Progenitor cell of endocrine pancreas (in vitro differentiated cells): ENCODE measurements around the gene UBASH3B. TPM values are rescaled to one million over a fixed set of nuclear protein-coding genes. Genes with fewer than 3 reads are reported as not detected.

Experiments
- DNase-seq: peaks from one replicate; pipeline ENCODE4 v3.0.0; 2021; ENCODE audit warnings: low spot score; ENCODE audit not compliant: unreplicated experiment
- H3K27ac Mint-ChIP-seq: 2 replicates; pipeline ENCODE4 v1.8.0; 2021; ENCODE audit warnings: mild to moderate bottlenecking, moderate library complexity, mixed read lengths
- H3K27me3 Mint-ChIP-seq: 2 replicates; pipeline ENCODE4 v1.8.0; 2021; ENCODE audit warnings: mixed read lengths
- H3K36me3 Mint-ChIP-seq: 2 replicates; pipeline ENCODE4 v1.8.0; 2022; ENCODE audit warnings: mixed read lengths; ENCODE audit not compliant: insufficient read depth
- H3K4me1 Mint-ChIP-seq: 2 replicates; pipeline ENCODE4 v1.8.0; 2021; ENCODE audit warnings: low read depth, mixed read lengths
- H3K4me3 Mint-ChIP-seq: 2 replicates; pipeline ENCODE4 v1.8.0; 2021; ENCODE audit warnings: low read depth, mild to moderate bottlenecking, moderate library complexity, mixed read lengths
- H3K9me3 Mint-ChIP-seq: 2 replicates; pipeline ENCODE4 v1.8.0; 2021; ENCODE audit warnings: low read depth, mixed read lengths
- CTCF ChIP-seq: fragments of 200-600 bp; sonication (generic); IDR thresholded peaks from one replicate; pipeline ENCODE4 v1.5.0; 2021; ENCODE audit warnings: antibody characterized with exemption, mild to moderate bottlenecking; ENCODE audit not compliant: unreplicated experiment
- total RNA-seq: library from RNA; stranded (reverse); gene quantifications from 2 replicates; pipeline ENCODE4 v1.2.1, GENCODE V29; 2021

The UBASH3B gene
- total RNA-seq, 1 donor from 2014 or later: 2.4 TPM

GRCh38 chr11:122786896-122787295 lies 131.4 kb downstream of the UBASH3B start:
- no peak for DNase-seq
- peaks cover 7% of the 10 kb centered on the region for H3K27me3 Mint-ChIP-seq
- peaks cover 4% of the 10 kb centered on the region for H3K4me1 Mint-ChIP-seq
- no peaks in the 10 kb centered on the region for H3K36me3 Mint-ChIP-seq
- H3K9me3 Mint-ChIP-seq: no peaks in the 10 kb centered on the region
- TF ChIP-seq CTCF: no peak
- H3K27ac Mint-ChIP-seq: no peak overlapping the region
- no peak overlapping the region for H3K4me3 Mint-ChIP-seq

- H3K36me3 Mint-ChIP-seq: no peaks in the 10 kb centered on the region
- no peak for TF ChIP-seq CTCF
- no peak overlapping the region for H3K27ac Mint-ChIP-seq
- no peak for DNase-seq
- H3K9me3 Mint-ChIP-seq: no peaks in the 10 kb centered on the region
- H3K27me3 Mint-ChIP-seq: no peaks in the 10 kb centered on the region
- H3K4me1 Mint-ChIP-seq: peaks cover 4% of the 10 kb centered on the region
- H3K4me3 Mint-ChIP-seq: no peak overlapping the region
Measured at GRCh38 chr11:122788781-122789535, 133.4 kb downstream of the UBASH3B start.

GRCh38 chr11:122789907-122790306 lies 134.4 kb downstream of the UBASH3B start:
- TF ChIP-seq CTCF: no peak
- no peaks in the 10 kb centered on the region for H3K27me3 Mint-ChIP-seq
- no peak for DNase-seq
- H3K4me1 Mint-ChIP-seq: peaks cover 3% of the 10 kb centered on the region
- no peak overlapping the region for H3K4me3 Mint-ChIP-seq
- H3K9me3 Mint-ChIP-seq: no peaks in the 10 kb centered on the region
- no peak overlapping the region for H3K27ac Mint-ChIP-seq
- no peaks in the 10 kb centered on the region for H3K36me3 Mint-ChIP-seq

GRCh38 chr11:122791411-122791810 lies 135.9 kb downstream of the UBASH3B start:
- no peak for TF ChIP-seq CTCF
- Mint-ChIP-seq H3K9me3 (no peaks in the 10 kb centered on the region), H3K4me1 (no peaks in the 10 kb centered on the region), H3K4me3 (no peak overlapping the region), H3K27ac (no peak overlapping the region), H3K27me3 (no peaks in the 10 kb centered on the region), H3K36me3 (no peaks in the 10 kb centered on the region)
- no peak for DNase-seq

- Mint-ChIP-seq H3K27ac (peak overlapping the region; percentile 50), H3K4me3 (no peak overlapping the region), H3K36me3 (no peaks in the 10 kb centered on the region), H3K9me3 (no peaks in the 10 kb centered on the region), H3K4me1 (no peaks in the 10 kb centered on the region), H3K27me3 (no peaks in the 10 kb centered on the region)
- no peak for DNase-seq
- TF ChIP-seq CTCF: no peak
Measured at GRCh38 chr11:122791836-122792235, 136.3 kb downstream of the UBASH3B start.
